Neural progenitor cell (in vitro differentiated cells): Measurements from ENCODE around the gene MOK. TPM values are rescaled to one million over a fixed set of nuclear protein-coding genes. Genes with fewer than 3 reads are reported as not detected.

Source experiments
- DNase-seq: peaks from one replicate; pipeline ENCODE4 v3.0.0-alpha.2; 2016; ENCODE audit warnings: low spot score
- H2AFZ ChIP-seq: fragments of 200-600 bp; sonication (generic); replicated peaks from 2 replicates; pipeline ENCODE4 v1.6.1; 2016; ENCODE audit warnings: antibody characterized with exemption
- H3F3A ChIP-seq: fragments of 200-600 bp; sonication (generic); 2 replicates; pipeline ENCODE4 v1.6.1; 2016; ENCODE audit warnings: antibody characterized with exemption, low read depth
- H3K27ac ChIP-seq: fragments of 200-600 bp; sonication (generic); 2 replicates; pipeline ENCODE4 v1.5.1; 2016; ENCODE audit warnings: mild to moderate bottlenecking
- H3K27me3 ChIP-seq: fragments of 200-600 bp; sonication (generic); 2 replicates; pipeline ENCODE4 v1.6.1; 2016; ENCODE audit warnings: mild to moderate bottlenecking, moderate library complexity
- H3K36me3 ChIP-seq: fragments of 200-600 bp; sonication (generic); 2 replicates; pipeline ENCODE4 v1.5.1; 2016
- H3K4me1 ChIP-seq: fragments of 200-600 bp; sonication (generic); 2 replicates; pipeline ENCODE4 v1.6.1; 2016; ENCODE audit warnings: mixed run types
- H3K4me2 ChIP-seq: fragments of 200-600 bp; sonication (generic); 2 replicates; pipeline ENCODE4 v1.6.1; 2016
- H3K4me3 ChIP-seq: fragments of 200-600 bp; sonication (generic); 2 replicates; pipeline ENCODE4 v1.5.1; 2016
- H3K79me2 ChIP-seq: fragments of 200-600 bp; sonication (generic); 2 replicates; pipeline ENCODE4 v1.6.1; 2016; ENCODE audit warnings: low read depth
- H3K9ac ChIP-seq: fragments of 200-600 bp; sonication (generic); 2 replicates; pipeline ENCODE4 v1.6.1; 2016
- H3K9me3 ChIP-seq: fragments of 200-600 bp; sonication (generic); 2 replicates; pipeline ENCODE4 v1.5.1; 2016; ENCODE audit warnings: low read depth
- H4K20me1 ChIP-seq: fragments of 200-600 bp; sonication (generic); 2 replicates; pipeline ENCODE4 v1.6.1; 2016; ENCODE audit warnings: low read depth
- H3K27ac Mint-ChIP-seq: 3 replicates; pipeline ENCODE4 v1.8.0; 2021; ENCODE audit warnings: mixed read lengths
- H3K27me3 Mint-ChIP-seq: 2 replicates; pipeline ENCODE4 v1.8.0; 2022; ENCODE audit warnings: low read depth, mild to moderate bottlenecking, inconsistent platforms, moderate library complexity, mixed read lengths; ENCODE audit not compliant: insufficient read depth
- H3K36me3 Mint-ChIP-seq: 3 replicates; pipeline ENCODE4 v1.8.0; 2021; ENCODE audit warnings: mixed read lengths
- H3K4me1 Mint-ChIP-seq: 3 replicates; pipeline ENCODE4 v1.8.0; 2021; ENCODE audit warnings: mixed read lengths
- H3K4me3 Mint-ChIP-seq: 3 replicates; pipeline ENCODE4 v1.8.0; 2021; ENCODE audit warnings: mild to moderate bottlenecking, moderate library complexity, mixed read lengths
- H3K9me3 Mint-ChIP-seq: 3 replicates; pipeline ENCODE4 v1.8.0; 2020; ENCODE audit warnings: mixed read lengths
- EZH2 ChIP-seq: fragments of 200-600 bp; sonication (generic); IDR thresholded peaks from 2 replicates; pipeline ENCODE4 v1.6.1; 2017; ENCODE audit warnings: antibody characterized with exemption, mild to moderate bottlenecking, moderate library complexity
- EZH2phosphoT487 ChIP-seq: fragments of 200-600 bp; sonication (generic); IDR thresholded peaks from 2 replicates; pipeline ENCODE4 v1.6.1; 2017; ENCODE audit warnings: antibody characterized with exemption
- total RNA-seq: library from RNA; depleted of rRNA; stranded (reverse); fragments of >200 nt; gene quantifications from 2 replicates; pipeline ENCODE4 v1.2.3, GENCODE V29; 2015; ENCODE audit warnings: low replicate concordance
- TF ChIP-seq, protein P1 (sequence below): fragments of 200-600 bp; sonication (generic); IDR thresholded peaks from 2 replicates; pipeline ENCODE4 v1.5.1; 2017; ENCODE audit warnings: antibody characterized with exemption, mild to moderate bottlenecking

The MOK gene
- total RNA-seq, 1 donor from 2014 or later: 9.9 TPM

DNA sequence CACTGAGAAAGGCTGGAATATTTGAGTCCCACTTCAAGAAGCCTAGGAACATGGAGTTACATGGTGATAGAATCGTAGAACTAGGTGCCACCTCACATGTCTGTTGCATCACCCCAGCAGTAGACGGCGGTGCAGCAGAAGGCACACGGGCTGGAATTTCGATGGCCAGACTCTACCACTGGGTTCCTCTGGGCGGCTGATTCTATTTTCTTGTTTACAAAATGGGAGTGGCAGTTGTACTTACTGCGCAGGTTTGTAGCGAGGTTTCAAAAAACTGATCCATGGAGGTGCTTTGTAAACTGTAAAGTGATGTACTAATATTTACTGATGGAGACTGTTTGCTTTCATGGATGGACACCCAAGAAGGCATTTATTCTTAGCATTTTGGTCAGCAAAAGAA is 119.6 kb downstream of the MOK start:
- peak overlapping the region; percentile 57 for H3K4me2 ChIP-seq
- Mint-ChIP-seq H3K4me1 (peaks cover 43% of the 10 kb centered on the region), H3K27ac (no peak overlapping the region), H3K9me3 (no peaks in the 10 kb centered on the region), H3K27me3 (peaks cover 3% of the 10 kb centered on the region), H3K4me3 (no peak overlapping the region), H3K36me3 (peaks cover 3% of the 10 kb centered on the region)
- H3K4me1 ChIP-seq: peaks cover 39% of the 10 kb centered on the region
- H3K9me3 ChIP-seq: no peaks in the 10 kb centered on the region
- peaks cover 57% of the 10 kb centered on the region for H4K20me1 ChIP-seq
- H3F3A ChIP-seq: peaks cover 21% of the 10 kb centered on the region
- peaks cover 97% of the 10 kb centered on the region for H3K79me2 ChIP-seq
- H3K27me3 ChIP-seq: no peaks in the 10 kb centered on the region
- no peak for DNase-seq
- no peaks in the 10 kb centered on the region for H3K36me3 ChIP-seq
- H3K4me3 ChIP-seq: no peak overlapping the region
- H3K27ac ChIP-seq: no peak overlapping the region
- no peak overlapping the region for H3K9ac ChIP-seq
- TF ChIP-seq EZH2phosphoT487: no peak
- no peak for TF ChIP-seq EZH2
- TF ChIP-seq, protein P1, sequence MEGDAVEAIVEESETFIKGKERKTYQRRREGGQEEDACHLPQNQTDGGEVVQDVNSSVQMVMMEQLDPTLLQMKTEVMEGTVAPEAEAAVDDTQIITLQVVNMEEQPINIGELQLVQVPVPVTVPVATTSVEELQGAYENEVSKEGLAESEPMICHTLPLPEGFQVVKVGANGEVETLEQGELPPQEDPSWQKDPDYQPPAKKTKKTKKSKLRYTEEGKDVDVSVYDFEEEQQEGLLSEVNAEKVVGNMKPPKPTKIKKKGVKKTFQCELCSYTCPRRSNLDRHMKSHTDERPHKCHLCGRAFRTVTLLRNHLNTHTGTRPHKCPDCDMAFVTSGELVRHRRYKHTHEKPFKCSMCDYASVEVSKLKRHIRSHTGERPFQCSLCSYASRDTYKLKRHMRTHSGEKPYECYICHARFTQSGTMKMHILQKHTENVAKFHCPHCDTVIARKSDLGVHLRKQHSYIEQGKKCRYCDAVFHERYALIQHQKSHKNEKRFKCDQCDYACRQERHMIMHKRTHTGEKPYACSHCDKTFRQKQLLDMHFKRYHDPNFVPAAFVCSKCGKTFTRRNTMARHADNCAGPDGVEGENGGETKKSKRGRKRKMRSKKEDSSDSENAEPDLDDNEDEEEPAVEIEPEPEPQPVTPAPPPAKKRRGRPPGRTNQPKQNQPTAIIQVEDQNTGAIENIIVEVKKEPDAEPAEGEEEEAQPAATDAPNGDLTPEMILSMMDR: no peak
- no peak overlapping the region for H2AFZ ChIP-seq

DNA sequence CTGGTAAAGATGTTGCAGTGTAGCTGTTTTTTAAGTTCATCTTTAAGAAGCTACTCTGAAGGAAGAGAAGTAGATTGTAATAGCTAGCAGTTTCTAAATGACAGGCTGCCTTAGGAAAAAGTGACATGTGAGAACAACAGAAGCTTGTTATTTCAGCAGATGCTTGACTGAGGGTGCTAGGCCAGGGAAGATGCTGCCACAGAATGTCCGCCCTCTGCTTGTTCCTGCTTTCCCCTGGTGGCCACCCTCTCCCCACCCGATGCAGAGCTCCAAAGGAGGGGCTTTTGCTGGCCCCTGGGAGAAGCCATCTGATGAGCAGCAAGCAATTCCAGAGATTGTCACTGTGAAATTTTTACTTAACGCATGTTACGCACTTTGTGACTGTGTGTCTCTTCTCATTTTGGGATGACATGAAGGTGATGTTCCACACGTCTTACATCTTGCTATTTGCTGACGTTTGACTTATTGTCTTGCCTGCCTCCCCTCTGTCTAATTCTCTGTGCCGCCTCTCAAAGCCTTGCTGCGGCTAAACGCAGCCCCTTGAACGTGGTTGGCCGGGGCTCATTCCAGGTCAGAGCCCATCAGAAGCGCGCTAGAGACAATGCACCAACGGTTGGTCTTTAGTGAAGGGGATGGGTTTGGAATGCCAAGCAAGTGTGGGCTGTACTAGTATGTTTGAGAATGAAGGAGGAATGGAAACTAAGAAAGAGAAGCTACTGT is 120.5 kb downstream of the MOK start:
- Histone ChIP-seq H3K4me3 (no peak overlapping the region), H3K9ac (no peak overlapping the region), H3K4me2 (peak overlapping the region; percentile 57), H3K36me3 (no peaks in the 10 kb centered on the region), H3K9me3 (no peaks in the 10 kb centered on the region), H3K79me2 (peaks cover 95% of the 10 kb centered on the region), H3F3A (peaks cover 21% of the 10 kb centered on the region), H3K27me3 (no peaks in the 10 kb centered on the region), H3K4me1 (peaks cover 39% of the 10 kb centered on the region), H3K27ac (no peak overlapping the region), H2AFZ (no peak overlapping the region), H4K20me1 (peaks cover 65% of the 10 kb centered on the region)
- Mint-ChIP-seq H3K9me3 (no peaks in the 10 kb centered on the region), H3K27ac (no peak overlapping the region), H3K4me3 (no peak overlapping the region), H3K27me3 (no peaks in the 10 kb centered on the region), H3K4me1 (peaks cover 41% of the 10 kb centered on the region), H3K36me3 (no peaks in the 10 kb centered on the region)
- TF ChIP-seq, protein P1: no peak
- TF ChIP-seq EZH2phosphoT487 (no peak), EZH2 (no peak)
- peak; percentile 78 for DNase-seq

DNA sequence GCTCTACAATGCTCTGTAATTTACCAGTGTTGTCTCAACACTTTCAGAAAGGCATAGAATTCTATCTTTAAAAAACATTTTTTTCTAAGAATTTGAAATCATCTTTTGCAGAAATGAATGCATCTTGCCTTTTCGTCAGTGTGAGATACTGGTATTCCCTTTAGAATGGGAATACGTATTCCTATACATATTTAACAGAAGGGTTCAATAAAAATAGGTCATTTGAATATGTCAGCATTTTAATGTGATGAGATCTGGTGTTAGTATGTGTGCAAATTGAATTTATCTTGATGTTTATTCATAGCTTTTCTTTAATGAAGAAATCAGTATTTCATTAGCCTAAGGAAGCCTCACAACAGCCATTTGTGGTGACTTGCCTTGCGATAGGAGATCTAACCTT is 121.1 kb downstream of the MOK start:
- no peak overlapping the region for H3K4me3 Mint-ChIP-seq
- no peaks in the 10 kb centered on the region for H3K9me3 Mint-ChIP-seq
- Histone ChIP-seq H2AFZ (no peak overlapping the region), H3K36me3 (no peaks in the 10 kb centered on the region), H3K27ac (no peak overlapping the region), H3K4me2 (peak overlapping the region; percentile 57), H3K79me2 (peaks cover 91% of the 10 kb centered on the region), H3K4me3 (no peak overlapping the region), H4K20me1 (peaks cover 67% of the 10 kb centered on the region), H3K9ac (no peak overlapping the region), H3K4me1 (peaks cover 39% of the 10 kb centered on the region), H3F3A (peaks cover 21% of the 10 kb centered on the region), H3K27me3 (no peaks in the 10 kb centered on the region), H3K9me3 (no peaks in the 10 kb centered on the region)
- TF ChIP-seq EZH2phosphoT487: no peak
- TF ChIP-seq EZH2: no peak
- TF ChIP-seq, protein P1: no peak
- no peaks in the 10 kb centered on the region for H3K36me3 Mint-ChIP-seq
- H3K27ac Mint-ChIP-seq: no peak overlapping the region
- H3K27me3 Mint-ChIP-seq: no peaks in the 10 kb centered on the region
- DNase-seq: no peak
- peaks cover 41% of the 10 kb centered on the region for H3K4me1 Mint-ChIP-seq
